H9 (cell line): ENCODE results near the gene TFAP2C. TPM values are rescaled to one million over a fixed set of nuclear protein-coding genes. Genes with fewer than 3 reads are reported as not detected.
A peak's percentile ranks its signal among the peaks of the same experiment; 100 is the strongest.

ENCODE experiments used
- DNase-seq: peaks from one replicate; pipeline ENCODE4 v3.0.0-alpha.2; 2017
- H2AFZ ChIP-seq: one replicate; pipeline ENCODE4 v1.6.1; 2013; ENCODE audit warnings: mild to moderate bottlenecking, low read length, control low read depth, moderate library complexity
- H2AK5ac ChIP-seq: 2 replicates; pipeline ENCODE4 v1.6.1; 2013; ENCODE audit warnings: low read length, control low read depth, mixed read lengths; ENCODE audit not compliant: insufficient read length
- H2BK120ac ChIP-seq: one replicate; pipeline ENCODE4 v1.6.1; 2013; ENCODE audit warnings: low read depth, mild to moderate bottlenecking, low read length, control low read depth, inconsistent platforms; ENCODE audit not compliant: poor library complexity, severe bottlenecking
- H2BK12ac ChIP-seq: 2 replicates; pipeline ENCODE4 v1.6.1; 2013; ENCODE audit warnings: low read length, control low read depth, mixed read lengths, low read depth; ENCODE audit not compliant: insufficient read length
- H2BK15ac ChIP-seq: 2 replicates; pipeline ENCODE4 v1.6.1; 2013; ENCODE audit warnings: low read depth, low read length, control low read depth
- H2BK20ac ChIP-seq: one replicate; pipeline ENCODE4 v1.6.1; 2013; ENCODE audit warnings: low read depth, mild to moderate bottlenecking, low read length, control low read depth, inconsistent platforms; ENCODE audit not compliant: poor library complexity, severe bottlenecking
- H2BK5ac ChIP-seq: 2 replicates; pipeline ENCODE4 v1.6.1; 2013; ENCODE audit warnings: low read length, control low read depth, mixed read lengths; ENCODE audit not compliant: insufficient read length
- H3K14ac ChIP-seq: 2 replicates; pipeline ENCODE4 v1.6.1; 2013; ENCODE audit warnings: low read length, control low read depth; ENCODE audit not compliant: insufficient read depth
- H3K18ac ChIP-seq: 2 replicates; pipeline ENCODE4 v1.6.1; 2013; ENCODE audit warnings: low read depth, mild to moderate bottlenecking, mixed read lengths, low read length, control low read depth; ENCODE audit not compliant: insufficient read length
- H3K23ac ChIP-seq: 2 replicates; pipeline ENCODE4 v1.6.1; 2013; ENCODE audit warnings: low read length, control low read depth, mixed read lengths, low read depth; ENCODE audit not compliant: insufficient read length
- H3K23me2 ChIP-seq: 2 replicates; pipeline ENCODE4 v1.6.1; 2013; ENCODE audit warnings: low read depth, mild to moderate bottlenecking, mixed read lengths, low read length, control low read depth; ENCODE audit not compliant: insufficient read length, poor library complexity, severe bottlenecking
- H3K27ac ChIP-seq: 2 replicates; pipeline ENCODE4 v1.5.1; 2013; ENCODE audit warnings: low read length, control low read depth, mixed read lengths, low read depth; ENCODE audit not compliant: insufficient read length
- H3K27me3 ChIP-seq: 2 replicates; pipeline ENCODE4 v1.6.1; 2013; ENCODE audit warnings: low read length, control low read depth, inconsistent platforms; ENCODE audit not compliant: insufficient read depth
- H3K4ac ChIP-seq: 2 replicates; pipeline ENCODE4 v1.6.1; 2013; ENCODE audit warnings: low read depth, mild to moderate bottlenecking, control low read depth, inconsistent platforms, low read length, moderate library complexity
- H3K4me1 ChIP-seq: 2 replicates; pipeline ENCODE4 v1.6.1; 2013; ENCODE audit warnings: low read length, control low read depth, inconsistent platforms; ENCODE audit not compliant: insufficient read depth
- H3K4me2 ChIP-seq: 2 replicates; pipeline ENCODE4 v1.6.1; 2013; ENCODE audit warnings: low read length, control low read depth, mixed read lengths; ENCODE audit not compliant: insufficient read length, insufficient read depth
- H3K56ac ChIP-seq: 2 replicates; pipeline ENCODE4 v1.6.1; 2013; ENCODE audit warnings: low read depth, mild to moderate bottlenecking, mixed read lengths, low read length, control low read depth; ENCODE audit not compliant: insufficient read length
- H3K79me1 ChIP-seq: 2 replicates; pipeline ENCODE4 v1.6.1; 2013; ENCODE audit warnings: low read depth, mild to moderate bottlenecking, moderate library complexity, low read length, control low read depth, inconsistent platforms; ENCODE audit not compliant: insufficient read depth, poor library complexity, severe bottlenecking
- H3K79me2 ChIP-seq: 2 replicates; pipeline ENCODE4 v1.6.1; 2013; ENCODE audit warnings: low read length, control low read depth, inconsistent platforms; ENCODE audit not compliant: insufficient read depth
- H3K9ac ChIP-seq: 2 replicates; pipeline ENCODE4 v1.6.1; 2013; ENCODE audit warnings: low read length, control low read depth, mixed read lengths; ENCODE audit not compliant: insufficient read length; ENCODE audit errors: extremely low read depth
- H3K9me3 ChIP-seq: one replicate; pipeline ENCODE4 v1.6.1; 2013; ENCODE audit warnings: low read depth, low read length, inconsistent platforms; ENCODE audit not compliant: control insufficient read depth
- H3T11ph ChIP-seq: one replicate; pipeline ENCODE4 v1.6.1; 2013; ENCODE audit warnings: mild to moderate bottlenecking, low read length, control low read depth, inconsistent platforms
- H4K20me1 ChIP-seq: one replicate; pipeline ENCODE4 v1.6.1; 2013; ENCODE audit not compliant: control insufficient read depth, insufficient read length, insufficient read depth
- H4K5ac ChIP-seq: 2 replicates; pipeline ENCODE4 v1.6.1; 2013; ENCODE audit warnings: low read depth, mild to moderate bottlenecking, mixed read lengths, low read length, control low read depth; ENCODE audit not compliant: insufficient read length
- H4K8ac ChIP-seq: replicated peaks from 2 replicates; pipeline ENCODE4 v1.6.1; 2013; ENCODE audit warnings: low read length, control low read depth, mixed read lengths, low read depth; ENCODE audit not compliant: insufficient read length
- H4K91ac ChIP-seq: 2 replicates; pipeline ENCODE4 v1.6.1; 2013; ENCODE audit warnings: low read depth, mild to moderate bottlenecking, moderate library complexity, mixed read lengths, low read length, control low read depth; ENCODE audit not compliant: insufficient read length
- H3K27ac Mint-ChIP-seq, 3 experiments: 2 replicates in 2 of 3; 3 replicates in 1 of 3; pipeline ENCODE4 v1.8.0; 2020 to 2021; ENCODE audit warnings: mixed read lengths in 3 of 3, mild to moderate bottlenecking in 1 of 3, moderate library complexity in 1 of 3
- H3K27me3 Mint-ChIP-seq: 2 replicates; pipeline ENCODE4 v1.8.0; 2021; ENCODE audit warnings: low read depth, mild to moderate bottlenecking, moderate library complexity, mixed read lengths
- H3K36me3 Mint-ChIP-seq, 3 experiments: 2 replicates in 2 of 3; 3 replicates in 1 of 3; pipeline ENCODE4 v1.8.0; 2020 to 2021; ENCODE audit warnings: low read depth in 3 of 3, mixed read lengths in 3 of 3; ENCODE audit not compliant: insufficient read depth in 1 of 3
- H3K4me1 Mint-ChIP-seq, 2 experiments: 2 replicates each; pipeline ENCODE4 v1.8.0; 2020; ENCODE audit warnings: mixed read lengths in 2 of 2
- H3K4me3 Mint-ChIP-seq, 2 experiments: 2 replicates in 1 of 2; 3 replicates in 1 of 2; pipeline ENCODE4 v1.8.0; 2020 to 2021; ENCODE audit warnings: mild to moderate bottlenecking in 2 of 2, mixed read lengths in 2 of 2, moderate library complexity in 1 of 2
- H3K9me3 Mint-ChIP-seq, 2 experiments: 2 replicates in 1 of 2; 3 replicates in 1 of 2; pipeline ENCODE4 v1.8.0; 2020; ENCODE audit warnings: mild to moderate bottlenecking in 2 of 2, mixed read lengths in 2 of 2, moderate library complexity in 1 of 2
- WGBS: extraction: QIAGEN DNeasy Blood & Tissue Kit; methylation state at CpG from one replicate; pipeline ENCODE4 v1.1.7; 2013; ENCODE audit warnings: missing lambda C conversion rate, low lambda C conversion rate, mixed read lengths; ENCODE audit not compliant: insufficient read length; ENCODE audit errors: extremely low coverage; 5-methylcytosine and 5-hydroxymethylcytosine counted together
- total RNA-seq: library from RNA; stranded (reverse); gene quantifications from 2 replicates; pipeline ENCODE4 v1.2.1, GENCODE V29; 2021
- TF ChIP-seq, protein P1 (sequence below): fragments of 200-600 bp; sonication (generic); conservative IDR thresholded peaks from 3 replicates; pipeline ENCODE4 v1.8.0; 2021; ENCODE audit warnings: antibody characterized with exemption, mild to moderate bottlenecking

TFAP2C gene
- total RNA-seq, 1 experiment from 2014 or later: 24.3 TPM

DNA sequence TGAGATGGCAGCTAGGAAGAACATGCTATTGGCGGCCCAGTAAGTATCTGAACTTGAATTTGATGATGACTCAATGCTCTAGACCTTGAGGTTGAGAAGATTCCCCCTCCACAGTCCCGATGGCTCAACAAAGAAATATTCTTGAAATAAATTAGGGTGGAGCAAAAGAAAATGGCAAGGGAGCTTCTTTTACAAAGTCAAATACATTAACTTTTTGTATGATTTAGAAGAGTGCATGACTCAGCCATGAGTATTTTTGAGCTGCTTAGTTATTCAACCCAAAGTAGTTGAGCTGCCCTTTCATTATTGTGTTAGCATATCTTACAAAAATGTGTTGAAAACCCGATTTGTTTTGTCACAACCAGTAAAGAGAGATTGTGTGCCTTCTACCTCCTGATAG is 7.6 kb downstream of the TFAP2C start:
- Histone ChIP-seq H4K20me1 (no peaks in the 10 kb centered on the region), H3K9ac (no peak overlapping the region), H3K79me2 (no peaks in the 10 kb centered on the region), H4K91ac (no peak overlapping the region), H2BK20ac (no peak overlapping the region), H2AFZ (no peak overlapping the region), H3K18ac (no peak overlapping the region), H4K8ac (no peak overlapping the region), H3K56ac (no peak overlapping the region), H2BK12ac (no peak overlapping the region), H2BK5ac (no peak overlapping the region), H3K23me2 (peaks cover 2% of the 10 kb centered on the region), H3K9me3 (no peaks in the 10 kb centered on the region), H3K14ac (no peak overlapping the region), H3K27ac (peak overlapping the region; percentile 47), H3K4ac (no peak overlapping the region), H2BK120ac (no peak overlapping the region), H3K4me2 (peak overlapping the region; percentile 33), H2BK15ac (no peak overlapping the region), H2AK5ac (no peak overlapping the region), H3K4me1 (peaks cover 9% of the 10 kb centered on the region), H3K27me3 (peaks cover 2% of the 10 kb centered on the region; the same call in 1 of the 2 replicates), H4K5ac (no peak overlapping the region), H3K23ac (no peak overlapping the region), H3K79me1 (no peaks in the 10 kb centered on the region), H3T11ph (no peak overlapping the region)
- H3K9me3 Mint-ChIP-seq: no peaks in the 10 kb centered on the region; a peak in 1 of 5 replicates
- H3K27ac Mint-ChIP-seq: peak overlapping the region in 2 of 3 experiments; percentile 42 to 95; a peak in 3 of 7 replicates
- no peak overlapping the region for H3K4me3 Mint-ChIP-seq
- TF ChIP-seq, protein P1, sequence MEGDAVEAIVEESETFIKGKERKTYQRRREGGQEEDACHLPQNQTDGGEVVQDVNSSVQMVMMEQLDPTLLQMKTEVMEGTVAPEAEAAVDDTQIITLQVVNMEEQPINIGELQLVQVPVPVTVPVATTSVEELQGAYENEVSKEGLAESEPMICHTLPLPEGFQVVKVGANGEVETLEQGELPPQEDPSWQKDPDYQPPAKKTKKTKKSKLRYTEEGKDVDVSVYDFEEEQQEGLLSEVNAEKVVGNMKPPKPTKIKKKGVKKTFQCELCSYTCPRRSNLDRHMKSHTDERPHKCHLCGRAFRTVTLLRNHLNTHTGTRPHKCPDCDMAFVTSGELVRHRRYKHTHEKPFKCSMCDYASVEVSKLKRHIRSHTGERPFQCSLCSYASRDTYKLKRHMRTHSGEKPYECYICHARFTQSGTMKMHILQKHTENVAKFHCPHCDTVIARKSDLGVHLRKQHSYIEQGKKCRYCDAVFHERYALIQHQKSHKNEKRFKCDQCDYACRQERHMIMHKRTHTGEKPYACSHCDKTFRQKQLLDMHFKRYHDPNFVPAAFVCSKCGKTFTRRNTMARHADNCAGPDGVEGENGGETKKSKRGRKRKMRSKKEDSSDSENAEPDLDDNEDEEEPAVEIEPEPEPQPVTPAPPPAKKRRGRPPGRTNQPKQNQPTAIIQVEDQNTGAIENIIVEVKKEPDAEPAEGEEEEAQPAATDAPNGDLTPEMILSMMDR: no peak
- peaks cover 10% of the 10 kb centered on the region for H3K27me3 Mint-ChIP-seq
- peaks cover 0 to 77% (median 74%) of the 10 kb centered on the region in 3 experiments; a peak in 6 of 7 replicates for H3K36me3 Mint-ChIP-seq
- no peak for DNase-seq
- WGBS: no CpG with 5 or more reads among the region's 3 CpGs
- H3K4me1 Mint-ChIP-seq: peaks cover 61 to 68% of the 10 kb centered on the region in 2 experiments
